Liver (tissue), 3 donors: ENCODE measurements around the gene TMIGD1.

Source experiments
- CTCF ChIP-seq: fragments of 150-350 bp; IDR thresholded peaks from 2 replicates; pipeline ENCODE4 v1.5.1; 2017; ENCODE audit warnings: improper control_type of control experiment, low read depth, low read length; ENCODE audit not compliant: missing input control
- EGR1 ChIP-seq, 2 donors: IDR thresholded peaks; 2 replicates each; pipeline ENCODE4 v1.6.1; 2016 to 2018; ENCODE audit warnings: antibody characterized with exemption in 2 of 2, low read depth in 2 of 2
- GABPA ChIP-seq, 2 donors: IDR thresholded peaks in 1 of 2; conservative IDR thresholded peaks in 1 of 2; 2 replicates each; pipeline ENCODE4 v1.6.1; 2016; ENCODE audit warnings: antibody characterized with exemption in 2 of 2, mild to moderate bottlenecking in 1 of 2, moderate library complexity in 1 of 2
- JUND ChIP-seq, 2 donors: IDR thresholded peaks; 2 replicates each; pipeline ENCODE4 v1.6.1; 2016; ENCODE audit warnings: antibody characterized with exemption in 2 of 2
- SP1 ChIP-seq: IDR thresholded peaks from 2 replicates; pipeline ENCODE4 v1.6.1; 2018; ENCODE audit warnings: antibody characterized with exemption, mild to moderate bottlenecking
- YY1 ChIP-seq: IDR thresholded peaks from 2 replicates; pipeline ENCODE4 v1.6.1; 2016; ENCODE audit warnings: antibody characterized with exemption, mild to moderate bottlenecking
- ZBTB33 ChIP-seq: IDR thresholded peaks from 2 replicates; pipeline ENCODE4 v1.6.1; 2016; ENCODE audit warnings: antibody characterized with exemption
- donor health status: healthy.
- donor health status: healthy.

- TF ChIP-seq GABPA (IDR thresholded peaks at IDR 0.05 in 1 of 2, conservative IDR thresholded peaks at IDR 0.05 in 1 of 2): no peak
- TF ChIP-seq CTCF: no peak
- no peak for TF ChIP-seq EGR1 (IDR thresholded peaks at IDR 0.05; ENCODE audit: low read depth in 2 of 2)
- no peak for TF ChIP-seq SP1
- TF ChIP-seq ZBTB33: no peak
- TF ChIP-seq YY1: no peak
- TF ChIP-seq JUND (IDR thresholded peaks at IDR 0.05): no peak
Observed at GRCh38 chr17:30302241-30302640, 31.6 kb downstream of the TMIGD1 start.
